ENCODE measurements around the gene NTSR1. TPM values are rescaled to one million over a fixed set of nuclear protein-coding genes. Genes with fewer than 3 reads are reported as not detected.

The NTSR1 gene
- polyA plus RNA-seq, 1 donor from 2014 or later: 0.05 TPM

GRCh38 chr20:62723351-62723750 is 14.7 kb downstream of the NTSR1 start:
- Histone ChIP-seq H4K20me1 (ENCODE audit: insufficient read depth) (no peaks in the 10 kb centered on the region), H3K4me3 (ENCODE audit: low read length) (no peak overlapping the region), H3K79me2 (replicated peaks; ENCODE audit: insufficient read depth, low read length) (no peaks in the 10 kb centered on the region), H3K9me2 (ENCODE audit: insufficient read depth, low read length) (no peaks in the 10 kb centered on the region), H3K27me3 (ENCODE audit: insufficient read depth, low read depth, low read length) (no peaks in the 10 kb centered on the region), H3F3A (ENCODE audit: insufficient read depth, low read length, poor library complexity, severe bottlenecking) (no peaks in the 10 kb centered on the region), H3K9ac (ENCODE audit: low read length) (no peak overlapping the region), H3K4me2 (ENCODE audit: low read length) (no peak overlapping the region), H3K36me3 (ENCODE audit: insufficient read depth, low read length) (no peaks in the 10 kb centered on the region), H3K27ac (ENCODE audit: low read length) (no peak overlapping the region), H3K9me3 (ENCODE audit: low read length) (no peaks in the 10 kb centered on the region), H2AFZ (ENCODE audit: low read depth, low read length) (no peak overlapping the region)
- TF ChIP-seq TAF1 (IDR thresholded peaks at IDR 0.05; ENCODE audit: low read depth) (no peak), RAD21 (conservative IDR thresholded peaks at IDR 0.05) (no peak), SMC3 (conservative IDR thresholded peaks at IDR 0.05; ENCODE audit: poor library complexity) (no peak), MXI1 (conservative IDR thresholded peaks at IDR 0.05; ENCODE audit: poor library complexity, severe bottlenecking) (no peak), EP300 (conservative IDR thresholded peaks at IDR 0.05; ENCODE audit: poor library complexity, severe bottlenecking) (no peak), POLR2AphosphoS5 (IDR thresholded peaks at IDR 0.05) (no peak), EZH2 (IDR thresholded peaks at IDR 0.05; ENCODE audit: borderline replicate concordance, insufficient read depth, low read length, poor library complexity, severe bottlenecking) (no peak)
- TF ChIP-seq, protein P1, sequence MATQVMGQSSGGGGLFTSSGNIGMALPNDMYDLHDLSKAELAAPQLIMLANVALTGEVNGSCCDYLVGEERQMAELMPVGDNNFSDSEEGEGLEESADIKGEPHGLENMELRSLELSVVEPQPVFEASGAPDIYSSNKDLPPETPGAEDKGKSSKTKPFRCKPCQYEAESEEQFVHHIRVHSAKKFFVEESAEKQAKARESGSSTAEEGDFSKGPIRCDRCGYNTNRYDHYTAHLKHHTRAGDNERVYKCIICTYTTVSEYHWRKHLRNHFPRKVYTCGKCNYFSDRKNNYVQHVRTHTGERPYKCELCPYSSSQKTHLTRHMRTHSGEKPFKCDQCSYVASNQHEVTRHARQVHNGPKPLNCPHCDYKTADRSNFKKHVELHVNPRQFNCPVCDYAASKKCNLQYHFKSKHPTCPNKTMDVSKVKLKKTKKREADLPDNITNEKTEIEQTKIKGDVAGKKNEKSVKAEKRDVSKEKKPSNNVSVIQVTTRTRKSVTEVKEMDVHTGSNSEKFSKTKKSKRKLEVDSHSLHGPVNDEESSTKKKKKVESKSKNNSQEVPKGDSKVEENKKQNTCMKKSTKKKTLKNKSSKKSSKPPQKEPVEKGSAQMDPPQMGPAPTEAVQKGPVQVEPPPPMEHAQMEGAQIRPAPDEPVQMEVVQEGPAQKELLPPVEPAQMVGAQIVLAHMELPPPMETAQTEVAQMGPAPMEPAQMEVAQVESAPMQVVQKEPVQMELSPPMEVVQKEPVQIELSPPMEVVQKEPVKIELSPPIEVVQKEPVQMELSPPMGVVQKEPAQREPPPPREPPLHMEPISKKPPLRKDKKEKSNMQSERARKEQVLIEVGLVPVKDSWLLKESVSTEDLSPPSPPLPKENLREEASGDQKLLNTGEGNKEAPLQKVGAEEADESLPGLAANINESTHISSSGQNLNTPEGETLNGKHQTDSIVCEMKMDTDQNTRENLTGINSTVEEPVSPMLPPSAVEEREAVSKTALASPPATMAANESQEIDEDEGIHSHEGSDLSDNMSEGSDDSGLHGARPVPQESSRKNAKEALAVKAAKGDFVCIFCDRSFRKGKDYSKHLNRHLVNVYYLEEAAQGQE (IDR thresholded peaks at IDR 0.05; ENCODE audit: borderline replicate concordance): no peak
- TF ChIP-seq, protein P2, sequence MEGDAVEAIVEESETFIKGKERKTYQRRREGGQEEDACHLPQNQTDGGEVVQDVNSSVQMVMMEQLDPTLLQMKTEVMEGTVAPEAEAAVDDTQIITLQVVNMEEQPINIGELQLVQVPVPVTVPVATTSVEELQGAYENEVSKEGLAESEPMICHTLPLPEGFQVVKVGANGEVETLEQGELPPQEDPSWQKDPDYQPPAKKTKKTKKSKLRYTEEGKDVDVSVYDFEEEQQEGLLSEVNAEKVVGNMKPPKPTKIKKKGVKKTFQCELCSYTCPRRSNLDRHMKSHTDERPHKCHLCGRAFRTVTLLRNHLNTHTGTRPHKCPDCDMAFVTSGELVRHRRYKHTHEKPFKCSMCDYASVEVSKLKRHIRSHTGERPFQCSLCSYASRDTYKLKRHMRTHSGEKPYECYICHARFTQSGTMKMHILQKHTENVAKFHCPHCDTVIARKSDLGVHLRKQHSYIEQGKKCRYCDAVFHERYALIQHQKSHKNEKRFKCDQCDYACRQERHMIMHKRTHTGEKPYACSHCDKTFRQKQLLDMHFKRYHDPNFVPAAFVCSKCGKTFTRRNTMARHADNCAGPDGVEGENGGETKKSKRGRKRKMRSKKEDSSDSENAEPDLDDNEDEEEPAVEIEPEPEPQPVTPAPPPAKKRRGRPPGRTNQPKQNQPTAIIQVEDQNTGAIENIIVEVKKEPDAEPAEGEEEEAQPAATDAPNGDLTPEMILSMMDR (IDR thresholded peaks at IDR 0.05; ENCODE audit: poor library complexity, severe bottlenecking): no peak

- H3K4me3 ChIP-seq (ENCODE audit: low read length): no peak overlapping the region
- no peaks in the 10 kb centered on the region for H3K36me3 ChIP-seq (ENCODE audit: insufficient read depth, low read length)
- H3K4me2 ChIP-seq (ENCODE audit: low read length): no peak overlapping the region
- no peaks in the 10 kb centered on the region for H3K79me2 ChIP-seq (replicated peaks; ENCODE audit: insufficient read depth, low read length)
- H3K9me2 ChIP-seq (ENCODE audit: insufficient read depth, low read length): no peaks in the 10 kb centered on the region
- no peaks in the 10 kb centered on the region for H4K20me1 ChIP-seq (ENCODE audit: insufficient read depth)
- no peaks in the 10 kb centered on the region for H3F3A ChIP-seq (ENCODE audit: insufficient read depth, low read length, poor library complexity, severe bottlenecking)
- H2AFZ ChIP-seq (ENCODE audit: low read depth, low read length): no peak overlapping the region
- TF ChIP-seq, protein P2 (IDR thresholded peaks at IDR 0.05; ENCODE audit: poor library complexity, severe bottlenecking): no peak
- no peak for TF ChIP-seq TAF1 (IDR thresholded peaks at IDR 0.05; ENCODE audit: low read depth)
- TF ChIP-seq RAD21 (conservative IDR thresholded peaks at IDR 0.05): no peak
- TF ChIP-seq, protein P1 (IDR thresholded peaks at IDR 0.05; ENCODE audit: borderline replicate concordance): no peak
- no peak for TF ChIP-seq EP300 (conservative IDR thresholded peaks at IDR 0.05; ENCODE audit: poor library complexity, severe bottlenecking)
- TF ChIP-seq POLR2AphosphoS5 (IDR thresholded peaks at IDR 0.05): no peak
- TF ChIP-seq MXI1 (conservative IDR thresholded peaks at IDR 0.05; ENCODE audit: poor library complexity, severe bottlenecking): no peak
- no peak for TF ChIP-seq EZH2 (IDR thresholded peaks at IDR 0.05; ENCODE audit: borderline replicate concordance, insufficient read depth, low read length, poor library complexity, severe bottlenecking)
- no peak for TF ChIP-seq SMC3 (conservative IDR thresholded peaks at IDR 0.05; ENCODE audit: poor library complexity)
- no peaks in the 10 kb centered on the region for H3K27me3 ChIP-seq (ENCODE audit: insufficient read depth, low read depth, low read length)
- H3K27ac ChIP-seq (ENCODE audit: low read length): no peak overlapping the region
- no peaks in the 10 kb centered on the region for H3K9me3 ChIP-seq (ENCODE audit: low read length)
- no peak overlapping the region for H3K9ac ChIP-seq (ENCODE audit: low read length)
These were observed 15.3 kb downstream of the NTSR1 start for GRCh38 chr20:62723768-62724450.

Measured in neural cell (in vitro differentiated cells).